Lower lobe of right lung (tissue), 2 donors: ENCODE data around the gene AMY2A. TPM values are rescaled to one million over a fixed set of nuclear protein-coding genes. Genes with fewer than 3 reads are reported as not detected.
"Not testable (repeated sequence)": the region's sequence is repeated elsewhere in the genome, so short reads cannot be mapped to it uniquely, and the experiment has no call there.

Experiments
- ATAC-seq, 2 donors: fragments of 200-7000 bp; cut with Tn5 transposase; one replicate each; pipeline ENCODE4 v1.9.1; 2020 to 2022; ENCODE audit warnings: mild to moderate bottlenecking in 2 of 2, moderate library complexity in 2 of 2
- DNase-seq: peaks from one replicate; pipeline ENCODE4 v3.0.0-alpha.2; 2020
- H3K27ac ChIP-seq: fragments of 200-600 bp; one replicate; pipeline ENCODE4 v1.8.0; 2022
- H3K27me3 ChIP-seq: fragments of 200-600 bp; one replicate; pipeline ENCODE4 v1.8.0; 2022; ENCODE audit warnings: low read depth
- H3K36me3 ChIP-seq: fragments of 200-600 bp; one replicate; pipeline ENCODE4 v1.8.0; 2022; ENCODE audit warnings: mild to moderate bottlenecking
- H3K4me1 ChIP-seq: fragments of 200-600 bp; one replicate; pipeline ENCODE4 v1.8.0; 2022
- H3K4me3 ChIP-seq: fragments of 200-600 bp; one replicate; pipeline ENCODE4 v1.8.0; 2022; ENCODE audit warnings: mild to moderate bottlenecking
- H3K9me3 ChIP-seq: fragments of 200-600 bp; one replicate; pipeline ENCODE4 v1.8.0; 2022
- CTCF ChIP-seq: fragments of 200-600 bp; IDR thresholded peaks from one replicate; pipeline ENCODE4 v1.8.0; 2022; ENCODE audit warnings: antibody characterized with exemption, mild to moderate bottlenecking
- intact Hi-C: fragments of 100-400 bp; cut with DNase I; formaldehyde crosslinking; loops from one replicate; pipeline ENCODE4 v1.11.0; 2022
- long read RNA-seq: library from polyadenylated mRNA; unstranded; transcript quantifications from one replicate; pipeline ENCODE4 v2.0.0, GENCODE V29; 2021
- total RNA-seq: library from RNA; stranded (reverse); fragmentation: NEBNext Ultra II Directional; extraction: Animal tissue kit (Norgen Biotek cat#: 25700); gene quantifications from one replicate; pipeline ENCODE4 v1.2.1, GENCODE V29; 2021
- donor health status: DM: no; HTN: yes; CAD: no; lungs with severe emphysema.

AMY2A gene
- total RNA-seq: not detected
- long read RNA-seq: 0 reads

GRCh38 chr1:103616994-103617477, at the start of gene AMY2A:
Gene AMY2A (plus strand): TSS chr1:103617427. CDS start chr1:103617441, 14 bp downstream.
- intact Hi-C loops: not testable (repeated sequence)

GRCh38 chr1:103569493-103569892, 47.7 kb upstream of the AMY2A start:
- Histone ChIP-seq H3K36me3 (peaks cover 6% of the 10 kb centered on the region), H3K27me3 (no peaks in the 10 kb centered on the region), H3K27ac (no peak overlapping the region), H3K9me3 (no peaks in the 10 kb centered on the region), H3K4me1 (no peaks in the 10 kb centered on the region), H3K4me3 (no peak overlapping the region)
- intact Hi-C loops: no loop called here
- no peak for TF ChIP-seq CTCF
- DNase-seq (no peak), ATAC-seq (peak in 1 of 2 donors; percentile 15)

More at GRCh38 chr1:103616994-103617477, at the start of gene AMY2A:
- H3K4me1 ChIP-seq, H3K27ac ChIP-seq, ATAC-seq, H3K36me3 ChIP-seq, H3K27me3 ChIP-seq, H3K4me3 ChIP-seq, H3K9me3 ChIP-seq, DNase-seq: not testable (repeated sequence)

- H3K4me1 ChIP-seq, ATAC-seq, H3K9me3 ChIP-seq, H3K27me3 ChIP-seq, DNase-seq, H3K4me3 ChIP-seq, H3K27ac ChIP-seq, intact Hi-C loops, H3K36me3 ChIP-seq: not testable (repeated sequence)
These were observed 45.9 kb upstream of the AMY2A start, which contains the start of gene AMY2B for GRCh38 chr1:103571289-103571688. Gene AMY2B (plus strand): TSS chr1:103571589. CDS start chr1:103571603, 14 bp downstream.

GRCh38 chr1:103576065-103576464, 41.2 kb upstream of the AMY2A start:
- Histone ChIP-seq H3K4me1 (no peaks in the 10 kb centered on the region), H3K4me3 (no peak overlapping the region), H3K27ac (no peak overlapping the region), H3K36me3 (no peaks in the 10 kb centered on the region), H3K27me3 (no peaks in the 10 kb centered on the region), H3K9me3 (no peaks in the 10 kb centered on the region)
- DNase-seq (no peak), ATAC-seq (no peak)
- TF ChIP-seq CTCF: no peak
- intact Hi-C loops: no loop called here

GRCh38 chr1:103576784-103577183, 40.4 kb upstream of the AMY2A start:
- H3K9me3 ChIP-seq, ATAC-seq, DNase-seq, H3K4me3 ChIP-seq, H3K27me3 ChIP-seq, H3K27ac ChIP-seq, H3K36me3 ChIP-seq, intact Hi-C loops, H3K4me1 ChIP-seq: not testable (repeated sequence)

GRCh38 chr1:103582464-103582863, 34.8 kb upstream of the AMY2A start:
- no peaks in the 10 kb centered on the region for H3K27me3 ChIP-seq
- no peaks in the 10 kb centered on the region for H3K4me1 ChIP-seq
- intact Hi-C loops: no loop called here
- H3K4me3 ChIP-seq: no peak overlapping the region
- peak; percentile 56 to 72 for ATAC-seq
- no peak overlapping the region for H3K27ac ChIP-seq
- no peaks in the 10 kb centered on the region for H3K9me3 ChIP-seq
- TF ChIP-seq CTCF: no peak
- no peaks in the 10 kb centered on the region for H3K36me3 ChIP-seq
- no peak for DNase-seq

- no peaks in the 10 kb centered on the region for H3K27me3 ChIP-seq
These were observed 33.3 kb upstream of the AMY2A start for GRCh38 chr1:103583887-103584286.

More at GRCh38 chr1:103583887-103584286, 33.3 kb upstream of the AMY2A start:
- no peak for TF ChIP-seq CTCF
- intact Hi-C loops: no loop called here
- H3K36me3 ChIP-seq: no peaks in the 10 kb centered on the region
- ATAC-seq (no peak), DNase-seq (no peak)
- H3K4me1 ChIP-seq: no peaks in the 10 kb centered on the region
- no peak overlapping the region for H3K4me3 ChIP-seq
- H3K27ac ChIP-seq: no peak overlapping the region
- H3K9me3 ChIP-seq: no peaks in the 10 kb centered on the region
